ENCODE data around the gene CASQ2.

The CASQ2 gene

DNA sequence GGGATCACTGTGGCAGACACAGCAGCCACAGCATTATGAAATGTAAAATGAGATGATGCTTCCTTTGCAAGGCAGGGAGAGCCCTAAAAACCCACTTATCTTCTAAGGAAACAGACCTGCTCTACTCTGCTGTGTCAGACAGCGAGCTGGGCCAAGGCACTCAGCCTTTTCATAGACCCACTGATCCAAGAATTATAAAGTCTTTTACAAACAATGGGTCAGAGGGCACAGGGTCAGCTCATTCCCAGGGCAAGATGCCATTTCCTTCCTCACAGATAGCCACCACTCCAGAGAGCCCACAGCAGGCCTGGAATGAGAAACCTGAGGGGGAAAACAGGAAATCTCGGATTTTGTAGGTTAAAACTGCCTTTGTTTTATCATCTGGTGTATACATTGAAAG lies 42.9 kb downstream of the CASQ2 start:
- Mint-ChIP-seq H3K27ac (no peak overlapping the region), H3K36me3 (no peaks in the 10 kb centered on the region), H3K4me3 (no peak overlapping the region), H3K4me1 (no peaks in the 10 kb centered on the region), H3K27me3 (peaks cover 2% of the 10 kb centered on the region), H3K9me3 (no peaks in the 10 kb centered on the region)

- Mint-ChIP-seq H3K36me3 (no peaks in the 10 kb centered on the region), H3K27me3 (peaks cover 2% of the 10 kb centered on the region), H3K4me3 (no peak overlapping the region), H3K27ac (no peak overlapping the region), H3K9me3 (no peaks in the 10 kb centered on the region), H3K4me1 (no peaks in the 10 kb centered on the region)
Observed at GRCh38 chr1:115723756-115724155, 44.8 kb downstream of the CASQ2 start.

DNA sequence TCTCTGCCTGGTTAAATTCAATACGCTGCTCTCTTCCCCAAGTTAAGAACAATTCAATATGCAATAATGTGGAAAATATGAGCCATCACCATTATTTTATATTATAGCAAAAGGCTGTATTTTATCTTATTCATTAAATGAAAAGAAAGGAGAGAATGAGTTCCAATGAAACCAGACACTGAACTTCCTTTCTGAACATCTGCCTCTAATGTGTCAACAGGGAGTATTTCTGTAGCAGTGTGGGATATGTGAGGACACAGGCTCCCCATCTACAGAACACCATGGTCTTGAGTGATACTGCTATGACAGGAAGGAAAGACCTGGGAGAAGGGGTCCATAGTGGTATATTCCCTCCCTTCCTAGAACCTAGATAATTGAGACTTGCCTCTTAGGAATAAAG lies 46.3 kb downstream of the CASQ2 start:
- H3K27ac Mint-ChIP-seq = no peak overlapping the region
- peaks cover 5% of the 10 kb centered on the region for H3K27me3 Mint-ChIP-seq
- H3K4me3 Mint-ChIP-seq = no peak overlapping the region
- no peaks in the 10 kb centered on the region for H3K9me3 Mint-ChIP-seq
- H3K4me1 Mint-ChIP-seq = no peaks in the 10 kb centered on the region
- no peaks in the 10 kb centered on the region for H3K36me3 Mint-ChIP-seq

- no peak overlapping the region for H3K4me3 Mint-ChIP-seq
- H3K27me3 Mint-ChIP-seq = peaks cover 6% of the 10 kb centered on the region
- H3K27ac Mint-ChIP-seq = no peak overlapping the region
- H3K4me1 Mint-ChIP-seq = no peaks in the 10 kb centered on the region
- no peaks in the 10 kb centered on the region for H3K9me3 Mint-ChIP-seq
- H3K36me3 Mint-ChIP-seq = no peaks in the 10 kb centered on the region
Observed at GRCh38 chr1:115719285-115719684, 49.2 kb downstream of the CASQ2 start.

DNA sequence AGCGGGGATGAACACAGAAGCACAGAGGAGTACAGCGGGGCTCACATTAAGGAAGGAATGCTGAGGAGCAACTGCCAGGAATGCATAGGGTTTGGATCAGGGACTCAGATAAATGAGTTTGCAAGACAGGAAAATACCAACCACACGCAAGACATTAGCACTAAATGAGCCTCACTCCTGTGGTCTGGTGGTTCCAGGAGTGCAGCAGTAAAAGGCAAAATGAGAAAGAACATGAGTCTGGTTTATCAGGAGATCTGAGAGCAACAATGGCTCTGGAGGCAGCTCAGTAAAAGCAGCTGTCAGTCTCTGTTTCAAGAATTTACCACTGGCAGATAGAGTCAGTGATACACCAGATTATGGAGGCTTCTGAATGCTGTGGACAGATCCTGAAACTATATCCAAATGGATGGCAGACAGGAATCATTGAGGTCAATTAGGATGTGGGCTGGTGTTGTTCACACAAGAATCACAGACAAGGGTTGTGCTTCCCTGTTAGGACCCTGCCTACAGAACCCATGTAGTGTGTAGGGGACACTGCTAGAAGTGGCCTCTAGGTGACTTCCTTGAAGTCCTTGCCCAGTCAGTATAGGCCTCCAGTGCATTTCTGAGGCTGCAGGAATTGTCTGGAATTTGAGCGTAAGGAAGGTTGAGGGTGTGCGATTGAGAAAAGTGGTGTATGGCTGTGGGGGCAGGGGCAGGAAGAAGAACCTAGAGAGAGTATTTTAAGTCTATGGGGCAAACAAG lies 50.3 kb downstream of the CASQ2 start:
- peaks cover 5% of the 10 kb centered on the region for H3K27me3 Mint-ChIP-seq
- H3K27ac Mint-ChIP-seq = peak overlapping the region; percentile 37
- no peak overlapping the region for H3K4me3 Mint-ChIP-seq
- no peaks in the 10 kb centered on the region for H3K36me3 Mint-ChIP-seq
- H3K9me3 Mint-ChIP-seq = no peaks in the 10 kb centered on the region
- H3K4me1 Mint-ChIP-seq = no peaks in the 10 kb centered on the region

GRCh38 chr1:115717541-115717940 lies 51.0 kb downstream of the CASQ2 start:
- Mint-ChIP-seq H3K27ac (peak overlapping the region; percentile 37), H3K9me3 (no peaks in the 10 kb centered on the region), H3K27me3 (peaks cover 5% of the 10 kb centered on the region), H3K4me1 (no peaks in the 10 kb centered on the region), H3K4me3 (no peak overlapping the region), H3K36me3 (no peaks in the 10 kb centered on the region)

- H3K4me3 Mint-ChIP-seq = no peak overlapping the region
- no peaks in the 10 kb centered on the region for H3K4me1 Mint-ChIP-seq
- H3K9me3 Mint-ChIP-seq = no peaks in the 10 kb centered on the region
- H3K27ac Mint-ChIP-seq = no peak overlapping the region
- H3K27me3 Mint-ChIP-seq = peaks cover 7% of the 10 kb centered on the region
- no peaks in the 10 kb centered on the region for H3K36me3 Mint-ChIP-seq
Observed at GRCh38 chr1:115714572-115715141, 53.9 kb downstream of the CASQ2 start.

- no peaks in the 10 kb centered on the region for H3K9me3 Mint-ChIP-seq
- peaks cover 7% of the 10 kb centered on the region for H3K27me3 Mint-ChIP-seq
- no peak overlapping the region for H3K4me3 Mint-ChIP-seq
- no peak overlapping the region for H3K27ac Mint-ChIP-seq
- no peaks in the 10 kb centered on the region for H3K4me1 Mint-ChIP-seq
- no peaks in the 10 kb centered on the region for H3K36me3 Mint-ChIP-seq
Observed at GRCh38 chr1:115713906-115714305, 54.6 kb downstream of the CASQ2 start.

DNA sequence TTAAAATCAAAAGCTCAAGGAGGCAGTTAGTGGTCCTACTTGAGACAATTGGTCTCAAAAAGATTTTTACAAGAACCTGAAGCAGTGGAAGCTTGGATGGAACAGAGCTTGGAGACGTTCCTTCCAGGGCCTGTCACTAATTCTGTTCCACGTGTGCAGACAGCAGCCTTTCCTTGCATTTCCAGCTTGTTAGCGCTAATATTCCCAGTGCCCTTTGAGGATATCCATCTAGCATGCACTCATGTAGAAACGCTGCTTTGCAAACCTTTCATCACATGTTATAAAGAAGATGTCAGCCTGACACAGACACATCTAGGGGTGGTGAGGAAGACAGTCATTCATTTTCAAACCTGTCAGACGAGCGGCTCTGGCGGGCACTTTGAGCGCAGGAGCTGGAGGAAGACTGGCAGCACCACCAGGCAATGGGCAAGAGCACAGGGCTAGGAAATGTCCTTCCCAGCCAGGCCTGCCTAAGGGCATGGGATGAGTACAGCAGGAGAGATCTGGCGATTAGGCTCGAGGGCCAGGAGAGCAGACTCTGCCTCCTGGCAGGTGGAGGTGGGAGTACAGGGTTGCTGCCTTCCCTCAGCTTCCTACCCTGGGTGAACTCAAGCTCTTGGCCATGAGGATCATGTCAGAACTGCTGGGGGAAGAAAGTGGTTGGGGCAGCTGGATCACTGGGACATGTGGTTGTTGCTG lies 55.5 kb downstream of the CASQ2 start:
- Mint-ChIP-seq H3K36me3 (no peaks in the 10 kb centered on the region), H3K27me3 (peaks cover 7% of the 10 kb centered on the region), H3K9me3 (no peaks in the 10 kb centered on the region), H3K27ac (no peak overlapping the region), H3K4me3 (no peak overlapping the region), H3K4me1 (no peaks in the 10 kb centered on the region)

- H3K36me3 Mint-ChIP-seq = no peaks in the 10 kb centered on the region
- no peaks in the 10 kb centered on the region for H3K9me3 Mint-ChIP-seq
- no peak overlapping the region for H3K4me3 Mint-ChIP-seq
- peaks cover 5% of the 10 kb centered on the region for H3K27me3 Mint-ChIP-seq
- no peak overlapping the region for H3K27ac Mint-ChIP-seq
- H3K4me1 Mint-ChIP-seq = no peaks in the 10 kb centered on the region
Observed at GRCh38 chr1:115710859-115711624, 57.5 kb downstream of the CASQ2 start.

DNA sequence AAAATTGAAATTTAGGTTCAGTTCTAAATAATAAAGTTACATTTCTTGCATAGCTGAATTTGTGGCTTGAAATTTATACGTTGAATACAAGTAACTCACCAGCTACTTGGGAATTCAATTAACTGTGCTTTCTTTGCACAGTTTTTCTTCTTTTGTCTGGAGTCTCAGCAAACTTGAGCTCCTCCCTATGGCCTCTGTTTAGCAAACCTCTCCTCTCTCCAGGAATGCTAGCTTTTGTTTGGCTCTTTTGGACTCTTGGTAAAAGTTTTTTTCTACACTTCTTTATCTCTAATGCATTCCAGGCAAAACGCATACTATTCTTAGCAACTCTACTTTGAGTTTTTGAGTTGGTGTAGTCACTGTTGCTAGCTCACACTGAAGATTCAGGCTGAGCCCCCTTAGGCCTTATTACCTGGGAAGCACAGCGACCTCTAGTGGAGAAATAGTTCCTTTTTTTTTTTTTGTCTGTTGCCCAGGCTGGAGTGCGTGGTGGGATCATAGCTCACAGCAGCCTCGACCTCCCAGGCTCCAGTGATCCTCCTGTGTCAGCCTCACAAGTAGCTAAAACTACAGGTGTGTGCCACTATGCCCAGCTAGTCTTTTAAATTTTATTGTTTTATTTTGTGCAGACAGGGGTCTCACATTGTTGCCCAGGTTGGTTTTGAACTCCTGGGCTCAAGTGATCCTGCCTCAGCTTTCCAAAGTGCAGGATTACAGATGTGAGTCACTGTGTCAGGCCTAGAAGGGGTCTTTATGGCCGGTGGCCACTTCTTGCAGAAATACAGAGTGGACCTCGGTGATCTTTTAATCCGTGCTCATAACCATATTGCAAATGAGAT lies 61.7 kb downstream of the CASQ2 start:
- Mint-ChIP-seq H3K36me3 (no peaks in the 10 kb centered on the region), H3K4me3 (no peak overlapping the region), H3K4me1 (no peaks in the 10 kb centered on the region), H3K27ac (no peak overlapping the region), H3K27me3 (peaks cover 5% of the 10 kb centered on the region), H3K9me3 (no peaks in the 10 kb centered on the region)

GRCh38 chr1:115705963-115706362 lies 62.6 kb downstream of the CASQ2 start:
- H3K4me3 Mint-ChIP-seq = no peak overlapping the region
- no peaks in the 10 kb centered on the region for H3K36me3 Mint-ChIP-seq
- H3K9me3 Mint-ChIP-seq = no peaks in the 10 kb centered on the region
- no peak overlapping the region for H3K27ac Mint-ChIP-seq
- peaks cover 5% of the 10 kb centered on the region for H3K27me3 Mint-ChIP-seq
- H3K4me1 Mint-ChIP-seq = no peaks in the 10 kb centered on the region

GRCh38 chr1:115705085-115705951 lies 63.2 kb downstream of the CASQ2 start:
- H3K27ac Mint-ChIP-seq = no peak overlapping the region
- H3K4me1 Mint-ChIP-seq = no peaks in the 10 kb centered on the region
- H3K9me3 Mint-ChIP-seq = no peaks in the 10 kb centered on the region
- H3K27me3 Mint-ChIP-seq = peaks cover 5% of the 10 kb centered on the region
- no peak overlapping the region for H3K4me3 Mint-ChIP-seq
- H3K36me3 Mint-ChIP-seq = no peaks in the 10 kb centered on the region

GRCh38 chr1:115702959-115703358 lies 65.6 kb downstream of the CASQ2 start:
- Mint-ChIP-seq H3K36me3 (no peaks in the 10 kb centered on the region), H3K9me3 (no peaks in the 10 kb centered on the region), H3K27ac (no peak overlapping the region), H3K27me3 (peaks cover 5% of the 10 kb centered on the region), H3K4me3 (no peak overlapping the region), H3K4me1 (no peaks in the 10 kb centered on the region)
